ENCODE data around the gene SCN5A. TPM values are rescaled to one million over a fixed set of nuclear protein-coding genes. Genes with fewer than 3 reads are reported as not detected.

Gene SCN5A
- total RNA-seq, 1 experiment from 2014 or later: 0.69 TPM

DNA sequence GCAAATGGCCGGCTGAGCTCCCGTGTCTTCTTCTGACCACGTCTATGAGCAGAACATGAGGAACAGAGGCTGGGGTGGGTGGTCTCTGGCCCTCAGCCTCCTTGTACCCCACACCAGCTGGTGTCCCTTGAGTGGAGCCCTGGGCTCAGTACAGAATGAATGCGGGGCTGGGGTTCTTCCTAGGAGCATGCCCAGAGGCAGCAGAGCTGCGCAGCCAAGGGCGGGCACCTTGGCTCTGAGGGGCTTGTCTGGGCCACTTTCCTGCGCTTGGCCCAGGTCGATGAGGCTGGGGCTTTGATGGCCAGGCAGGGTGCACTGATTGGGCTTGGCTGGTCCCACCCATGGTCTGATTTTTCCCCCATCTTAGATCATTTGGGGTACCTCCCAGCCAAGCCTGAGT is 6.4 kb downstream of the SCN5A start:
- DNase-seq (ENCODE audit: low read depth, low spot score) (no peak), ATAC-seq (no peak)
- intact Hi-C loops (cut with micrococcal nuclease; ENCODE audit: unreplicated experiment) (no loop called here), in situ Hi-C loops (cut with HindIII; ENCODE audit: low pct_unique_long_range_greater_than_20kb, low sequenced_read_pairs) (no loop called here)
- no peaks in the 10 kb centered on the region for H3K9me3 ChIP-seq (ENCODE audit: control insufficient read depth, insufficient read depth, low read depth, low read length)
- TF ChIP-seq SIN3A (IDR thresholded peaks at IDR 0.05; ENCODE audit: borderline replicate concordance, insufficient read depth, low read depth, low read length) (no peak), TCF7L2 (IDR thresholded peaks at IDR 0.05; ENCODE audit: low read depth, low read length) (no peak), POLR2AphosphoS5 (IDR thresholded peaks at IDR 0.05; ENCODE audit: low read depth, low read length) (no peak)
- TF ChIP-seq, protein P1, sequence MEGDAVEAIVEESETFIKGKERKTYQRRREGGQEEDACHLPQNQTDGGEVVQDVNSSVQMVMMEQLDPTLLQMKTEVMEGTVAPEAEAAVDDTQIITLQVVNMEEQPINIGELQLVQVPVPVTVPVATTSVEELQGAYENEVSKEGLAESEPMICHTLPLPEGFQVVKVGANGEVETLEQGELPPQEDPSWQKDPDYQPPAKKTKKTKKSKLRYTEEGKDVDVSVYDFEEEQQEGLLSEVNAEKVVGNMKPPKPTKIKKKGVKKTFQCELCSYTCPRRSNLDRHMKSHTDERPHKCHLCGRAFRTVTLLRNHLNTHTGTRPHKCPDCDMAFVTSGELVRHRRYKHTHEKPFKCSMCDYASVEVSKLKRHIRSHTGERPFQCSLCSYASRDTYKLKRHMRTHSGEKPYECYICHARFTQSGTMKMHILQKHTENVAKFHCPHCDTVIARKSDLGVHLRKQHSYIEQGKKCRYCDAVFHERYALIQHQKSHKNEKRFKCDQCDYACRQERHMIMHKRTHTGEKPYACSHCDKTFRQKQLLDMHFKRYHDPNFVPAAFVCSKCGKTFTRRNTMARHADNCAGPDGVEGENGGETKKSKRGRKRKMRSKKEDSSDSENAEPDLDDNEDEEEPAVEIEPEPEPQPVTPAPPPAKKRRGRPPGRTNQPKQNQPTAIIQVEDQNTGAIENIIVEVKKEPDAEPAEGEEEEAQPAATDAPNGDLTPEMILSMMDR (IDR thresholded peaks at IDR 0.05): no peak
- TF ChIP-seq, protein P2, sequence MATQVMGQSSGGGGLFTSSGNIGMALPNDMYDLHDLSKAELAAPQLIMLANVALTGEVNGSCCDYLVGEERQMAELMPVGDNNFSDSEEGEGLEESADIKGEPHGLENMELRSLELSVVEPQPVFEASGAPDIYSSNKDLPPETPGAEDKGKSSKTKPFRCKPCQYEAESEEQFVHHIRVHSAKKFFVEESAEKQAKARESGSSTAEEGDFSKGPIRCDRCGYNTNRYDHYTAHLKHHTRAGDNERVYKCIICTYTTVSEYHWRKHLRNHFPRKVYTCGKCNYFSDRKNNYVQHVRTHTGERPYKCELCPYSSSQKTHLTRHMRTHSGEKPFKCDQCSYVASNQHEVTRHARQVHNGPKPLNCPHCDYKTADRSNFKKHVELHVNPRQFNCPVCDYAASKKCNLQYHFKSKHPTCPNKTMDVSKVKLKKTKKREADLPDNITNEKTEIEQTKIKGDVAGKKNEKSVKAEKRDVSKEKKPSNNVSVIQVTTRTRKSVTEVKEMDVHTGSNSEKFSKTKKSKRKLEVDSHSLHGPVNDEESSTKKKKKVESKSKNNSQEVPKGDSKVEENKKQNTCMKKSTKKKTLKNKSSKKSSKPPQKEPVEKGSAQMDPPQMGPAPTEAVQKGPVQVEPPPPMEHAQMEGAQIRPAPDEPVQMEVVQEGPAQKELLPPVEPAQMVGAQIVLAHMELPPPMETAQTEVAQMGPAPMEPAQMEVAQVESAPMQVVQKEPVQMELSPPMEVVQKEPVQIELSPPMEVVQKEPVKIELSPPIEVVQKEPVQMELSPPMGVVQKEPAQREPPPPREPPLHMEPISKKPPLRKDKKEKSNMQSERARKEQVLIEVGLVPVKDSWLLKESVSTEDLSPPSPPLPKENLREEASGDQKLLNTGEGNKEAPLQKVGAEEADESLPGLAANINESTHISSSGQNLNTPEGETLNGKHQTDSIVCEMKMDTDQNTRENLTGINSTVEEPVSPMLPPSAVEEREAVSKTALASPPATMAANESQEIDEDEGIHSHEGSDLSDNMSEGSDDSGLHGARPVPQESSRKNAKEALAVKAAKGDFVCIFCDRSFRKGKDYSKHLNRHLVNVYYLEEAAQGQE (IDR thresholded peaks at IDR 0.05; ENCODE audit: insufficient read depth in 1 of 2, low read depth in 2 of 2, low read length in 1 of 2): no peak
- no peak overlapping the region for H3K4me3 ChIP-seq (ENCODE audit: low read depth in 2 of 2, low read length in 2 of 2)
- ChIA-PET POLR2A (no interaction called here), CTCF (no interaction called here)
- no peaks in the 10 kb centered on the region for H3K27me3 ChIP-seq (ENCODE audit: control insufficient read depth, insufficient read depth, low read length)
- BruUV-seq (replicated peaks): no TSS peak
- H3K36me3 ChIP-seq (ENCODE audit: control insufficient read depth, insufficient read depth, low read length): no peaks in the 10 kb centered on the region
- no peak overlapping the region for H3K27ac ChIP-seq (ENCODE audit: low read length)
- H3K4me1 ChIP-seq (ENCODE audit: control insufficient read depth, insufficient read depth, low read length): no peaks in the 10 kb centered on the region

DNA sequence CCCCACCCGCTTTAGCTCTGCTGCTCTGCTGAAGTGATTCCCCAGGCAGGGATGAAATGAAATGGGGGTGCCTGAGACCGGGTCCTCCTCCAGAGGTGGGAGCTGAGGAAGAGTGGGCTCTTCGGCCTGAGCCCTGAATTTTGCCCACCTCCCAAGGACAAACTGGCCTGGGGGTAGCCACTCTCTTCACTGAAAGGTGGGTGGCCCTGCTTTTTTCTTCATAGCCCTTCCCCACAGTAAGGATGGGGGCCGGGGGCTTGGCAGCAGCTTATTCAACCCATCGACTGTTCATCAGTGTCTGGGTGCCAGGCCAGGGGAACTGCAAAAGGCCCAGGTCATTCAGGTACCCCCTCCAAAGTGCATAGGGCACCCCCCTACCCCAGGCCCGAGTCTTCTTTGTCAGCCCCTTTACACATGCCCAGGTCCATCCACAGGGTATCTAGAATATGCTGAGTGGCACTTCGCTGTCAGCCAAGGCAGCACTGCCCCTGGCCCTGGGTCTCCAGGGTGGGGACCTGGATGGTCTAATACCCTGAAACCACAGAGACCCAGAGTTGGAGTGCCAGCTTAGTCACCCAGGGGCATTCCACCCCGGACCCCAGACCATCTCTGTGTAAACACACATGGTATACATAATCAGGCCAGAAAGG is 7.9 kb downstream of the SCN5A start:
- intact Hi-C loops (cut with micrococcal nuclease; ENCODE audit: unreplicated experiment): no loop called here
- H3K4me1 ChIP-seq (ENCODE audit: control insufficient read depth, insufficient read depth, low read length): no peaks in the 10 kb centered on the region
- no peak for ATAC-seq
- no peak for DNase-seq (ENCODE audit: low read depth, low spot score)
- in situ Hi-C loops (cut with HindIII; ENCODE audit: low pct_unique_long_range_greater_than_20kb, low sequenced_read_pairs): no loop called here
- H3K27ac ChIP-seq (ENCODE audit: low read length): no peak overlapping the region
- H3K36me3 ChIP-seq (ENCODE audit: control insufficient read depth, insufficient read depth, low read length): no peaks in the 10 kb centered on the region
- CTCF ChIA-PET: no interaction called here
- H3K9me3 ChIP-seq (ENCODE audit: control insufficient read depth, insufficient read depth, low read depth, low read length): no peaks in the 10 kb centered on the region
- POLR2A ChIA-PET: interaction anchor here (0.7 kb wide), 1 partner anchor 233 kb away, joined by 3 read pairs; no protein-coding TSS in a partner anchor
- no peaks in the 10 kb centered on the region for H3K27me3 ChIP-seq (ENCODE audit: control insufficient read depth, insufficient read depth, low read length)
- TF ChIP-seq SIN3A (IDR thresholded peaks at IDR 0.05; ENCODE audit: borderline replicate concordance, insufficient read depth, low read depth, low read length): no peak
- TF ChIP-seq, protein P2 (IDR thresholded peaks at IDR 0.05; ENCODE audit: insufficient read depth in 1 of 2, low read depth in 2 of 2, low read length in 1 of 2): no peak
- no peak for TF ChIP-seq TCF7L2 (IDR thresholded peaks at IDR 0.05; ENCODE audit: low read depth, low read length)
- TF ChIP-seq, protein P1 (IDR thresholded peaks at IDR 0.05): no peak
- TF ChIP-seq POLR2AphosphoS5 (IDR thresholded peaks at IDR 0.05; ENCODE audit: low read depth, low read length): no peak
- BruUV-seq (replicated peaks): no TSS peak
- H3K4me3 ChIP-seq (ENCODE audit: low read depth in 2 of 2, low read length in 2 of 2): no peak overlapping the region

Measured in Panc1 (cell line).